ENCODE measurements around the gene ZNF354C.

GRCh38 chr5:179079165-179079987 lies 19.2 kb downstream of the ZNF354C start:
- TF ChIP-seq, protein P1, sequence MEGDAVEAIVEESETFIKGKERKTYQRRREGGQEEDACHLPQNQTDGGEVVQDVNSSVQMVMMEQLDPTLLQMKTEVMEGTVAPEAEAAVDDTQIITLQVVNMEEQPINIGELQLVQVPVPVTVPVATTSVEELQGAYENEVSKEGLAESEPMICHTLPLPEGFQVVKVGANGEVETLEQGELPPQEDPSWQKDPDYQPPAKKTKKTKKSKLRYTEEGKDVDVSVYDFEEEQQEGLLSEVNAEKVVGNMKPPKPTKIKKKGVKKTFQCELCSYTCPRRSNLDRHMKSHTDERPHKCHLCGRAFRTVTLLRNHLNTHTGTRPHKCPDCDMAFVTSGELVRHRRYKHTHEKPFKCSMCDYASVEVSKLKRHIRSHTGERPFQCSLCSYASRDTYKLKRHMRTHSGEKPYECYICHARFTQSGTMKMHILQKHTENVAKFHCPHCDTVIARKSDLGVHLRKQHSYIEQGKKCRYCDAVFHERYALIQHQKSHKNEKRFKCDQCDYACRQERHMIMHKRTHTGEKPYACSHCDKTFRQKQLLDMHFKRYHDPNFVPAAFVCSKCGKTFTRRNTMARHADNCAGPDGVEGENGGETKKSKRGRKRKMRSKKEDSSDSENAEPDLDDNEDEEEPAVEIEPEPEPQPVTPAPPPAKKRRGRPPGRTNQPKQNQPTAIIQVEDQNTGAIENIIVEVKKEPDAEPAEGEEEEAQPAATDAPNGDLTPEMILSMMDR (IDR thresholded peaks at IDR 0.05; ENCODE audit: poor library complexity, severe bottlenecking) = no peak
- no peak for TF ChIP-seq EP300 (conservative IDR thresholded peaks at IDR 0.05; ENCODE audit: poor library complexity, severe bottlenecking)
- no peak for TF ChIP-seq RAD21 (conservative IDR thresholded peaks at IDR 0.05)
- no peak for TF ChIP-seq EZH2 (IDR thresholded peaks at IDR 0.05; ENCODE audit: borderline replicate concordance, insufficient read depth, low read length, poor library complexity, severe bottlenecking)
- TF ChIP-seq POLR2AphosphoS5 (IDR thresholded peaks at IDR 0.05) = no peak
